Stimulated activated CD4-positive, alpha-beta T cell treated with anti-CD3 and anti-CD28 coated beads, TNF-alpha, amount 100 ng/mL, for 24 hours (primary cell): ENCODE measurements around the gene ZFYVE21.

ENCODE experiments used
- DNase-seq, 3 experiments: peaks; one replicate each; pipeline ENCODE4 v3.0.0-alpha.2; 2020; ENCODE audit warnings: low read depth in 3 of 3

Gene ZFYVE21

GRCh38 chr14:103725001-103725682, 9.5 kb downstream of the ZFYVE21 start:
- DNase-seq: no peak

GRCh38 chr14:103725739-103726395, 10.3 kb downstream of the ZFYVE21 start:
- DNase-seq: no peak

- DNase-seq: no peak
These were observed 10.9 kb downstream of the ZFYVE21 start for GRCh38 chr14:103726474-103726873.

GRCh38 chr14:103727313-103727980, 11.8 kb downstream of the ZFYVE21 start:
- no peak for DNase-seq

GRCh38 chr14:103728141-103728540, 12.5 kb downstream of the ZFYVE21 start:
- no peak for DNase-seq

- DNase-seq: no peak
These were observed 13.1 kb downstream of the ZFYVE21 start for GRCh38 chr14:103728721-103729120.

GRCh38 chr14:103729496-103730448, 14.2 kb downstream of the ZFYVE21 start:
- DNase-seq: no peak

- DNase-seq: no peak
These were observed 15.0 kb downstream of the ZFYVE21 start for GRCh38 chr14:103730490-103731035.

- DNase-seq: no peak
These were observed 15.9 kb downstream of the ZFYVE21 start for GRCh38 chr14:103731481-103731880.

- DNase-seq: no peak
These were observed 16.6 kb downstream of the ZFYVE21 start for GRCh38 chr14:103731916-103732867.

- DNase-seq: no peak
These were observed 17.4 kb downstream of the ZFYVE21 start for GRCh38 chr14:103732868-103733620.

- no peak for DNase-seq
These were observed 18.0 kb downstream of the ZFYVE21 start for GRCh38 chr14:103733651-103734050.

- DNase-seq: no peak
These were observed 18.7 kb downstream of the ZFYVE21 start for GRCh38 chr14:103734081-103734888.

- no peak for DNase-seq
These were observed 19.4 kb downstream of the ZFYVE21 start for GRCh38 chr14:103735022-103735421.

GRCh38 chr14:103735439-103735814, 19.8 kb downstream of the ZFYVE21 start:
- no peak for DNase-seq

- no peak for DNase-seq
These were observed 20.4 kb downstream of the ZFYVE21 start for GRCh38 chr14:103735815-103736545.

- no peak for DNase-seq
These were observed 21.2 kb downstream of the ZFYVE21 start for GRCh38 chr14:103736546-103737431.
